Activated T-helper 1 cell treated with Interleukin-2 at 50 U/mL for 16 hours (primary cell): ENCODE results near the gene LRP5.
"Not testable (repeated sequence)": the region's sequence is repeated elsewhere in the genome, so short reads cannot be mapped to it uniquely, and the experiment has no call there.

ENCODE experiments used
- DNase-seq: peaks from one replicate; pipeline ENCODE4 v3.0.0-alpha.2; 2020; ENCODE audit warnings: low read depth

LRP5 gene

DNA sequence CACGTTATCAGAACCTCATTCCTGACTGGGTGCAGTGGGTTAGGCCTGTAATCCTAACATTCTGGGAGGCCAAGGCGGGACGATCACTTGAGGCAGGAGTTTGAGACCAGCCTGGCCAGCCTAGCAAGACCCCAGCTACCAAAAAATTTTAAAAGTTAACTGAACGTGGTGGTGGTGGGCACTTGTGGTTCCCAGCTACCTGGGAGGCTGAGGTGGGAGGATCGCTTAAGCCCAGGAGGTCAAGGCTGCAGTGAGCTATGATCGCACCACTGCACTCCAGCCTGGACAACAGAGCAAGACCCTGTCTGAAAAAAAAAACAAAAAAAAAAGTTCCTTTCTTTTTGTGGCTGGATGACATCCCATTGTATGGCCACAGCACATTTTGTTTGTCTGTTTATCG, 80.4 kb downstream of the LRP5 start:
- DNase-seq, result no peak

DNA sequence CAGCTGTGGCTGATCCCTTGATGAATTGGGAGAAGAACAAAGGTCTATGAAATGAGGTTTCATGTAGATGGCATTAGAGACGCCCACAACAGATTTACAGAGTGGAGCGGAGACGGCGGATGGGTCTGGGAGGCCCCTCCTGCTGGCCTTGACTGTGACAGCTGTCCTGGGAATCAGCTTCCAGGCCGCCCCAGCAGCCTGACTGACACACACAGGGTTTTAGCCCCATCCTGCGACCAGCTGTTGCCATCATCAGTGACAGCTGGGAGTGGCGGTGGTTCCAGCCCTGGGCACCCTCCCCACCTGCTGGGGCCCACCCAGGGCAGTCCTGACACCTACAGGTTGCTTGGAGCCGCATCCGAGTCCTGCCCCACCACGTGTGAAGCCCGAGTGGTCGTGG, 84.1 kb downstream of the LRP5 start:
- no peak for DNase-seq

DNA sequence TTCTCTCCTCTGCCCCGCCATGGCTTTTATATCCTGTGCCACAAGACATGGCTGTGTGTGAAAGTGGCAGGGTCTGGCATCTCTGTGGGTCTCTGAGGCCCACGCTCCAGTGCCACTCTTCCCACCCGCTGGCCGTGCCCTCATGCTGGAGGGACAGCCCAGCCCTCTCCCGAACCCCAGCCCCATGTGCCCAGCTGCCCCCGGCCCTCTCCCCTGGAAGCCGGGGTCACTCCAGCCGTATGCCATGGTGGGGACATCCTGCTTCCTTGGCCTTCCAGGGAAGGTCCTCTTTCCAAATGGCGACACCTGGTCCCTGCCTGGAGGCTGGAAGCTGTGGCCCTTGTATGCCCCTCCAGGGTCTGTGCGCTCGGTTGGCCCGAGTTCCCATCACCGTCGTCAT, 84.9 kb downstream of the LRP5 start:
- DNase-seq, result no peak

DNA sequence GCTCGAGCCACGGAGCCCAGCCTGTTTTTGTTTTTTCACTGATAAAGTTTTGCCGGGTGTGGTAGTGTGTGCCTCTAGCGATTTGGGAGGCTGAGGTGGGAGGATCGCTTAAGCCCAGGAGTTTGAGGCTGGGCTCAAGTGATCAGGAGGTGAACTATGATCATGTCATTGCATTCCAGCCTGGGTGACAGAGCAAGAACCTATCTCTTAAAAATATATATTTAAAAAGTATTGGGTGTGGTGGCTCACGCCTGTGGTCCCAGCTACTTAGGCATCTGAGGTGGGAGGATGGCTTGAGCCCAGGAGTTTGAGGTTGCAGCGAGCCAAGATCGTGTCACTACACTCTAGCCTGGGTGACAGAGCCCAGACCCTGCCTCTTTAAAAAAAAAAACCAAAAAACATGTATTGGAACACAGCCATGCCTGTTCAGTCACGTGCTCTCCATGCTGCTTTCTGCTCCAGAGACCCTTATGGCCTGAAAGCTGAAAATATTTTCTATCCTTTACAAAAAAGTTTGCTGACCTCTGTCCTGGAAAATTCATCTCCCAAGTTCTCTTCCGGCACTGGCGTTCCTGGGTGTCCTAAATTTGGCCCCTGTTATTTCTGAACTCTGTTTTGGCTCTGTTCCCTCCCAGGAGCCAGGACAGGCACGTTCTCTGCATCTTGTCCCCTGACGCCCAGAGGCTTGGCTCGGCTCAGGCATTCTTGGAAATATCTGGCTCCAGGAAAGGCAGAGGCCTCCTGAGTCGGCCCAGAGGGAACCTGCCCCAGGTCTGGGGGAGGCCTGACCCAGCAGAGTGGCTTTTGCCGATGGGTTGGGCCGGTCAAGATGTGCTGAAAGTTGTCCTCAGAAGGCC, 86.8 kb downstream of the LRP5 start:
- no peak for DNase-seq

DNA sequence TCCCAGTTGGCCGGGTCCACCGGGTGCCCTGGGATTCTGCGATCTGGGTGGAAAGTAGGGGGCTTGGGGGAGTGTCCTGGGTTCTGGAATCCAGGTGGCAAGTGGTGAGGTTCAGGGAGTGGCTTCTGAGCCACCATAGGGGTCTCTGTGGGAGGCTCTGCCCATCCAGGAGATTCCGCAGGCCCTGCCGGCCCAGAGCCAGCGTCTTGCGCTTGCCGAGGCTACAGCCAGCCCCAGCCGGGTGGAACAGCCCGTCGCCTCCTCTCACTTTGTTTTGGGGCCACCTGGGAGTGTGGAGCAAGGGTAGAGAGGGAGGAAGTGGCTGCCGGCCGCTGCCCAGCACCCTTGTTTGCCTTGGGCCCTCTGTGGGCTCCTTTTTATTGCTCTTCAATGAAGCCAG, 87.5 kb downstream of the LRP5 start:
- DNase-seq, result no peak

DNA sequence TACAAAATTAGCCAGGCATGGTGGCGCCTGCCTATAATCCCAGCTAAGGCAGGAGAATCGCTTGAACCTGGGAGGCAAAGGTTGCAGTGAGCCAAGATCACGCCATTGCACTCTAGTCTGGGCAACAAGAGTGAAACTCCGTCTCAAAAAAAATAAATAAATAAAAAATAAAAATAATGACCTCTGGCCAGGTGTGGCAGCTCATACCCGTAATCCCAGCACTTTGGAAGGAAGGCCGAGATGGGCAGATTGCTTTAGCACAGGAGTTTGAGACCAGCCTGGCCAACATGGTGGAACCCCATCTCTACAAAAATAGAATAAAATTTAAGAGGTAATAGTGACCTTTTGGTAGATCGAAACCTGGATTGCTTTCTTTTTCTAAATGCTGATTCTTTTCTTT, 88.2 kb downstream of the LRP5 start:
- DNase-seq, result not testable (repeated sequence)

DNA sequence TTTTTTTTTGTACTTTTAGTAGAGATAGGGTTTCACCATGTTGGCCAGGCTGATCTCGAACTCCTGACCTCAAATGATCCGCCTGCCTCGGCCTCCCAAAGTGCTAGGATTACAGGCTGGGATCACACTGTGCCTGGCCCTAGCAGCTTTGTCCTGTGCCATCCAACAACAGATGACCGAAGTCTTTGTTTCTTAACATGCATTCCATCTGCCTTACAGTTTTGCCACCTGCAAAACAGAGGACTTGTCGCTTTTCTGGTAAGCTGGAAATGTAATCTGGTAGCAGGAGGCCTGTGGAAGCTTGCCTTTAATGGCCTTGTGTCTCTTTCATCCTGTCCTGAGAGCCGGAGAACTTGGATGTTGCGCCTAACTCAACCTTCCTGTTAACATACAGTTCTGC, 89.5 kb downstream of the LRP5 start:
- no peak for DNase-seq

DNA sequence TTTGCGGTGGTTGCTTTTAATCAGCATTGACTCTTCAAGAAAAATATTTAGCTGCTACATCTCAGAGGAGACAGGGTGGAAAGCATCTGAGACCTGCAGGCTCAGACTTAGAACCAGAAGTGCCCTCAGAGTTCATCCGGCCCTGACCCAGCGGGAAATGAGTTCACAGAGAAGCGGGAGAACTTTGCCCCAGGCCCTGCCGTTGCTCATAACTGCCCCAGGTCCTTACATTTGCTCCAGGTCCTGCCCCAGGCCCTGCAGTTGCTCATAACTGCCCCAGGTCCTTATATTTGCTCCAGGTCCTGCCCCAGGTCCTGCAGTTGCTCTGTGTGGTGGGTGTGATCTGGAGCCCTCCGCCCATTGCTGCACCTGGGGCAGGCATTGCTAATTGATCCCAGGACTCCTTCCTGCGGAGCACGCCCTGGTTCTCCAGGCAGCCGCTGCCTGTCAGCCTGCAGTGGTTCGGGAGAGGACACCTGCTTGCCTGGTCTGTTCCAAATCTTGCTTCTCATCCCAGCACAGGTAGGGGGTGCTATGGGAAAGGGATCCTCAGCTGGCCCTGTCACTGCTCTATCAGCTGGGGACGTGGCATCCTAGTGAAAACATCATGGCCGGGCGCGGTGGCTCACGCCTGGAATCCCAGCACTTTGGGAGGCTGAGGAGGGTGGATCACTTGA, 90.1 kb downstream of the LRP5 start:
- DNase-seq, result no peak

DNA sequence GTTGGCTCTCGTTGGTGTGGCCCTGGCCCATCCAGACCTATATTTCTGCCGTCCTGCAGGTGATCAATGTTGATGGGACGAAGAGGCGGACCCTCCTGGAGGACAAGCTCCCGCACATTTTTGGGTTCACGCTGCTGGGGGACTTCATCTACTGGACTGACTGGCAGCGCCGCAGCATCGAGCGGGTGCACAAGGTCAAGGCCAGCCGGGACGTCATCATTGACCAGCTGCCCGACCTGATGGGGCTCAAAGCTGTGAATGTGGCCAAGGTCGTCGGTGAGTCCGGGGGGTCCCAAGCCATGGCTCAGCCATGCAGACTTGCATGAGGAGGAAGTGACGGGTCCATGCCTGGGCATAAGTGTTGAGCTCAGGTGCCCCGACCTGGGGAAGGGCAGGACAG, 91.0 kb downstream of the LRP5 start:
- no peak for DNase-seq

DNA sequence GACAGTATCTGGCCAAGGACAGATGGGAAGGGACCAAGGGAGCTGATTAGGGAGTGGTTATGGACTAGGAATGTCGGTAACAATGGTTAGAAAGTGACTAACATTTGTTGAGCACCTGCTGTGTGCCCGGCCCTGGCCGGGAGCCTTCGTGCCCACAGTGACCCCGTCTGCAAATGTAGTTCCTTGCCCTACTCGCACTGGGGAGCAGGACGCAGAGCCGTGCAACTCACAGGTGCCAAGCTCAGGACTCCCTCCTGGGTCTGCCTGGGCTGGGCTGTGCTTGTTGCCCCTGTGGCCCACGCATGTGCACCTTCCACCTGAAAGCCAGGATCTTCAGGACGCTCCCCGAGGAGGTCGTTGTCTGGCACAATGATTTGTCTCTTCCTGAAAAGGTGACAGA, 91.4 kb downstream of the LRP5 start:
- DNase-seq, result no peak

DNA sequence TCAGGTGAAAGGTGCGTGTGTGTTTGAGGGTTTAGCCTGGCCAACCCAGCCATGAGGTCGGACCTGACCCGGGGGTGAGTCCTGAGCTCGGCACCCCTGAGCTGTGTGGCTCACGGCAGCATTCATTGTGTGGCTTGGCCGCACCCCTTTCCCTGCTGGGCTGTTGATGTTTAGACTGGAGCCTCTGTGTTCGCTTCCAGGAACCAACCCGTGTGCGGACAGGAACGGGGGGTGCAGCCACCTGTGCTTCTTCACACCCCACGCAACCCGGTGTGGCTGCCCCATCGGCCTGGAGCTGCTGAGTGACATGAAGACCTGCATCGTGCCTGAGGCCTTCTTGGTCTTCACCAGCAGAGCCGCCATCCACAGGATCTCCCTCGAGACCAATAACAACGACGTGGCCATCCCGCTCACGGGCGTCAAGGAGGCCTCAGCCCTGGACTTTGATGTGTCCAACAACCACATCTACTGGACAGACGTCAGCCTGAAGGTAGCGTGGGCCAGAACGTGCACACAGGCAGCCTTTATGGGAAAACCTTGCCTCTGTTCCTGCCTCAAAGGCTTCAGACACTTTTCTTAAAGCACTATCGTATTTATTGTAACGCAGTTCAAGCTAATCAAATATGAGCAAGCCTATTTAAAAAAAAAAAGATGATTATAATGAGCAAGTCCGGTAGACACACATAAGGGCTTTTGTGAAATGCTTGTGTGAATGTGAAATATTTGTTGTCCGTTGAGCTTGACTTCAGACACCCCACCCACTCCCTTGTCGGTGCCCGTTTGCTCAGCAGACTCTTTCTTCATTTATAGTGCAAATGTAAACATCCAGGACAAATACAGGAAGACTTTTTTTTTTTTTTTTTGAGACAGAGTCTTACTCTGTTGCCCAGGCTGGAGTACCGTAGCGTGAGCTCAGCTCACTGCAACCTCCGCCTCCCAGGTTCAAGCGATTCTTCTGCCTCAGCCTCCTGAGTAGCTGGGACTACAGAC, 94.2 kb downstream of the LRP5 start:
- no peak for DNase-seq

DNA sequence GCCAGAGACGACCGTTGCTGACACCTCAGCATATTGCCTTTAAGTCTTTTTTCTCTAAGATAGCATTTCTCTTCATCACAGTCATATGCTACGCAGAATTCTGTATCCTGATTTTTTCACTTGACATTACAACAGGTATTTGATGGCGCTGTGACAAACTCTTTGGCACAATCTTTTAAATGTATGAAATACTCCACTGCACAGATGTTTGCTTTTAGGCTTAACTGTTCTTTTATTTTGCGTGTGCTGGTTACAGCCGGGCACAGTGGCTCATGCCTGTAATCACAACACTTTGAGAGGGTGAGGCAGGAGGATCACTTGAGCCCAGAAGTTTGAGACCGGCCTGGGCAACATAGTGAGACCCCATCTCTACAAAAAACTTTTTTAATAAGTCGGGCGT, 96.1 kb downstream of the LRP5 start:
- no peak for DNase-seq

DNA sequence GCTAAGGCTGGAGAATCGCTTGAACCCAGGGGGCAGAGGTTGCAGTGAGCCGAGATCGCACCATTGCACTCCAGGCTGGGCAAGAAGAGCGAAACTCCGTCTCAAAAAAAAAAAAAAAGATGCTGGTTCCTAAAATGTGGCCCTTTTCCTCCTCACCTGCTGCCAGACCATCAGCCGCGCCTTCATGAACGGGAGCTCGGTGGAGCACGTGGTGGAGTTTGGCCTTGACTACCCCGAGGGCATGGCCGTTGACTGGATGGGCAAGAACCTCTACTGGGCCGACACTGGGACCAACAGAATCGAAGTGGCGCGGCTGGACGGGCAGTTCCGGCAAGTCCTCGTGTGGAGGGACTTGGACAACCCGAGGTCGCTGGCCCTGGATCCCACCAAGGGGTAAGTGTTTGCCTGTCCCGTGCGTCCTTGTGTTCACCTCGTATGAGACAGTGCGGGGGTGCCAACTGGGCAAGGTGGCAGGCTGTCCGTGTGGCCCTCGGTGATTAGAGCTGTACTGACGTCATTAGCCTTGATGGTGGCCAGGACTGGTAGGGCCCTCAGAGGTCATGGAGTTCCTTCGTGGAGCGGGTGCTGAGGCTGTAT, 97.5 kb downstream of the LRP5 start:
- DNase-seq, result no peak

DNA sequence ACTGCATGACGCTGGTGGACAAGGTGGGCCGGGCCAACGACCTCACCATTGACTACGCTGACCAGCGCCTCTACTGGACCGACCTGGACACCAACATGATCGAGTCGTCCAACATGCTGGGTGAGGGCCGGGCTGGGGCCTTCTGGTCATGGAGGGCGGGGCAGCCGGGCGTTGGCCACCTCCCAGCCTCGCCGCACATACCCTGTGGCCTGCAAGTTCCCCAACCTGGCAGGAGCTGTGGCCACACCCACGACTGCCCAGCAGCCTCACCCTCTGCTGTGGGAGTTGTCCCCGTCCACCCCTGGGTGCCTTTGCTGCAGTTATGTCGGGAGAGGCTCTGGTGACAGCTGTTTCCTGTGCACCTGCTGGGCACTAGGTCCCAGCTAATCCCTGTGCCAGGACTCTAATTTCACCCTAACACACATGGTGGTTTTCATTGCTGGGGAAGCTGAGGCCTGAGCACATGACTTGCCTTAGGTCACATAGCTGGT, 99.2 kb downstream of the LRP5 start:
- DNase-seq, result no peak

DNA sequence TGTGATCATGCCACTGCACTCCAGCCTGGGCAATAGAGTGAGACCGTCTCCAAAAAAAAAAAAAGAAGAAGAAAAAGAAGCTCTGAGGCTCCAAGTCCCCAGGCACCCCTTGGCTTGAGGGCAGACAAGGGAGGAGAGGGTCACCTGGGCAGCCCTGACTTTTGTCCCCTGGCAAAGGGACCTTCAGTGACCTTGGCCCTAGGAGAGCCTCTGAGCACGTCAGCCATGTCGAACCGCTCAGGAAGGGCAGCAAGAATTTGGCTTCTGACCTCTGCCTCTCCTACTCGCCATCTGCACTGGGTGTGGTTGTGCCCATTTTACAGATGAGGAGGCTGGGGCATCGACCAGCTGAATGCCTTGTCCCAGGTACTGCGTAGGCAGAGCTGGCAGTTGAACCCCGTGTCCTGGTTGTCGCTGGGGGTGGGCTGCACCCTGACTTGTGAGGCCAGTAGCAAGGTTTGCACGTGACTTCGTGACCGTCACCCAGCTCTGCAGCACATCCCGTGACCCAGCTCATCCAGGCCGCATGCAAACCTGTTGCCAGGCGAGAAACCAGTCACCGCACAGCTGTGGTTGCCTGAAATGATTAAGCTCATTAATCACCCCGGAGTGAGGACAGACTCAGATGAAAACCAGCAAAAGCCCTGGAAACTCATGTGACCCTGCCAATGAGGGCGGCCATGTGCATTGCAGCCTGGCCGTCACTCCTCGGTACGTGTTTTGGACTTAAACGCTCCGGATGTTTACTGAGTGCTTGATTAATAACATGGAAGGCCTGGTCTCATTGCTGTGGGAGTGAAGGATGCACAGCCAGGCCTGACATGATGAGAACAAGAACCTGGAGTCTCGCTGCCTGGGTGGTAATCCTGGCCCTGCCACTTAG, 100.4 kb downstream of the LRP5 start:
- DNase-seq, result no peak

DNA sequence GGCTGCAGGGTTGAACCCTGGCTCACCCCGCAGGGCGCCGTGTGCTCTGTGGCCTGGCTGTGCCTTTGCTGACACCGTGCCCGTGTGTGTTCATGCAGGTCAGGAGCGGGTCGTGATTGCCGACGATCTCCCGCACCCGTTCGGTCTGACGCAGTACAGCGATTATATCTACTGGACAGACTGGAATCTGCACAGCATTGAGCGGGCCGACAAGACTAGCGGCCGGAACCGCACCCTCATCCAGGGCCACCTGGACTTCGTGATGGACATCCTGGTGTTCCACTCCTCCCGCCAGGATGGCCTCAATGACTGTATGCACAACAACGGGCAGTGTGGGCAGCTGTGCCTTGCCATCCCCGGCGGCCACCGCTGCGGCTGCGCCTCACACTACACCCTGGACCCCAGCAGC, 101.2 kb downstream of the LRP5 start:
- DNase-seq, result no peak

DNA sequence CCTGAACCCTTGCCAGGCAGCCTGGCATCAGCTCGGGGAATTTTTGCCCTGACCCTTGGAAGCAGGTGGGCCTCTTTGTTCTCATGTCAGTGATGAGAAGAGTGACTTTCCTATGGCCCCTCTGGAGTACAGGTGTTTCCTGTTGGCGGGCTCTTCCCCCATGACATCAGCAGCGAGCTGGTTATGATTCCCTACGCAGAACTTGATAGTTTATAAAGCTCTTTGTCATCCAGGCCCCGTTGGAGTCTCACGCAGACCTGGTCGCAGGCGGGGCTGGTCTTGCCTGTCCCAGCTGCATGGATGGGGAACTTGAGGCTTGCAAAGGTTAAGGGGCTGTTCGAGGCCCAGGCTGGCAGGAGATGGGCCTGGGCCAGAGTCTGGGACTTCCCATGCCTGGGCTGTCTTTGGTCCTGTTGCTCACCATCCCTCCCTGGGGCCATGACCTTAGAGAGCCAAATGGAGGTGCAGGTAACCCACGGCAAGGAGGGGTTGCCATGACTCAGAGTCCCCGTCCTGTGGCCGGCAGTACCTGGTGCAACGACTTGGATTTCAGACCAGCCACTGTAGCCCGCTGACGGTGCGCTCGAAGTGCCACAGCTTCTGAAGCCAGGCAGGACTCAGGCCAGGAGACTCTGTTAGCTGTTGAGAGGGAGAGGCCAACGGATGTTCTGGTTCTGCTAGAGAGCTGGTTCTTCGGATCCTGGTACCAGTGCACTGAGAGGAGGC, 102.3 kb downstream of the LRP5 start:
- no peak for DNase-seq

DNA sequence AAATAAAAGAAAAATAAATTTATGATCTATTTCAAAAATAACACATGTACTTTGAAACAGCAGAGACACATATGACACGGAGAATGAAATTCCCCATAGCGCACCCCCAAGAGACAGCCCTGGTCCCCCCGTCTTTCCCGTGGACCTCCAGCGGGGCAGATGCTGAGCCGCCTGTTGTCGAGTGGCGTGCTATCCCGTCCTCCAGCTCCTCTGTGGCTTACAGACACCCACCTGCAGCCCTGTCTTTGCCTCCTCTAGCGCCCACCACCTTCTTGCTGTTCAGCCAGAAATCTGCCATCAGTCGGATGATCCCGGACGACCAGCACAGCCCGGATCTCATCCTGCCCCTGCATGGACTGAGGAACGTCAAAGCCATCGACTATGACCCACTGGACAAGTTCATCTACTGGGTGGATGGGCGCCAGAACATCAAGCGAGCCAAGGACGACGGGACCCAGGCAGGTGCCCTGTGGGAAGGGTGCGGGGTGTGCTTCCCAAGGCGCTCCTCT, 103.7 kb downstream of the LRP5 start:
- no peak for DNase-seq

DNA sequence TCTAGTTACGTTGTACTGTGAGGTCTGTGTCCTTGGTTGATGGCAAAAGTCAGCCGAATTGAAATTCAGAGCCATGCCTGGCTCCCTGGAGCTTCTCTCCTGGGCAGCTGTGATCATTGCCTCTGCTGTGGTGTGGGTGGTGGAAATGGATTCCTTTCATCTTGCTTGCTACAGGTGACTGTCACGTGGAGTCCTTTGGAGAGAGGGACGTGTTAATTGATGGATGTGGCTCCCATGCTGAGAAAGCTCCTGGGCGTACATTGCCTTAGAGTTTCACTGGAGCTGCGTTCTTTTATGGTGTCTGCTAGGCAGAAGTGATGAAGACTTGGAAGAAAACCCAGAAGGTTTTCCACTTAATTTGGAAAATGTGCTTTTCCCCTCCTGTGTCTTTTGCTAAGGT, 106.3 kb downstream of the LRP5 start:
- DNase-seq, result no peak

DNA sequence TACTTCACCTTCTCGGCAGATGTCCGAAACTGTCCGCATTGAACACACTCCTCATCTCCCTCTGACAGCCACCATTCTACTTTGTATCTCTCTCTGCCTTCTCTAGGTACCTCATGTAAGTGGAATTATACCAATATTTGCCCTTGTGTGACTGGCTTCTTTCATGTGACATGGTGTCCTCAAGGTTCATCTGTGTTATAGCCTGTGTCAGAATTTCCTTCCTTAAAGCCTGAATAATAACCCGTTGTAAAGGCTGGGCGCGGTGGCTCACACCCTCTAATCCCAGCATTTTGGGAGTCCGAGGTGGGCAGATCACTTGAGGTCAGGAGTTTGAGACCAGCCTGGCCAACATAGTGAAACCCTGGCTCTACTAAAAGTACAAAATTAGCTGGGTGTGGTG, 107.8 kb downstream of the LRP5 start:
- no peak for DNase-seq
